DND-41 (cell line): ENCODE measurements around the gene EVC2.
"Not testable (repeated sequence)": the region's sequence is repeated elsewhere in the genome, so short reads cannot be mapped to it uniquely, and the experiment has no call there.

ENCODE experiments used
- ATAC-seq: fragments of 200-7000 bp; cut with Tn5 transposase; 3 replicates; pipeline ENCODE4 v1.9.1; 2021; ENCODE audit warnings: low read depth; ENCODE audit not compliant: insufficient read depth
- DNase-seq: peaks from one replicate; pipeline ENCODE4 v3.0.0-alpha.2; 2020
- H2AFZ ChIP-seq: 2 replicates; pipeline ENCODE4 v1.6.0; 2012; ENCODE audit warnings: low read depth, low read length
- H3K27ac ChIP-seq: 2 replicates; pipeline ENCODE4 v1.5.1; 2012; ENCODE audit warnings: low read length, inconsistent platforms
- H3K27me3 ChIP-seq: fragments of 200-600 bp; sonication (generic); 2 replicates; pipeline ENCODE4 v1.6.0; 2012; ENCODE audit warnings: low read length, mild to moderate bottlenecking, inconsistent platforms; ENCODE audit not compliant: insufficient read depth, poor library complexity
- H3K36me3 ChIP-seq: 2 replicates; pipeline ENCODE4 v1.5.1; 2012; ENCODE audit warnings: low read length, inconsistent platforms; ENCODE audit not compliant: insufficient read depth
- H3K4me1 ChIP-seq: 2 replicates; pipeline ENCODE4 v1.5.1; 2012; ENCODE audit warnings: mild to moderate bottlenecking, low read length; ENCODE audit not compliant: insufficient read depth
- H3K4me2 ChIP-seq: 2 replicates; pipeline ENCODE4 v1.6.0; 2012; ENCODE audit warnings: mild to moderate bottlenecking, moderate library complexity, low read length, inconsistent platforms; ENCODE audit not compliant: insufficient read depth
- H3K4me3 ChIP-seq, 2 experiments: fragments of 200-600 bp in 1 of 2; shearing (Covaris generic) in 1 of 2; 2 replicates each; pipeline ENCODE4 v1.5.1; 2012 to 2016; ENCODE audit warnings: inconsistent platforms in 2 of 2, low read length in 2 of 2, mild to moderate bottlenecking in 2 of 2, low read depth in 1 of 2, moderate library complexity in 1 of 2
- H3K79me2 ChIP-seq: 2 replicates; pipeline ENCODE4 v1.6.0; 2012; ENCODE audit warnings: low read length, inconsistent platforms; ENCODE audit not compliant: insufficient read depth
- H3K9ac ChIP-seq: 2 replicates; pipeline ENCODE4 v1.6.0; 2012; ENCODE audit warnings: low read depth, mild to moderate bottlenecking, inconsistent platforms, low read length, moderate library complexity
- H3K9me3 ChIP-seq: 2 replicates; pipeline ENCODE4 v1.5.1; 2012; ENCODE audit warnings: low read length, moderate library complexity, mild to moderate bottlenecking, inconsistent platforms; ENCODE audit not compliant: insufficient read depth, severe bottlenecking
- H4K20me1 ChIP-seq: 2 replicates; pipeline ENCODE4 v1.6.0; 2012; ENCODE audit warnings: low read length; ENCODE audit not compliant: insufficient read depth
- EZH2 ChIP-seq: IDR thresholded peaks from 3 replicates; pipeline ENCODE4 v1.6.1; 2012; ENCODE audit warnings: borderline replicate concordance, low read depth, mild to moderate bottlenecking, moderate library complexity, low read length, inconsistent platforms; ENCODE audit not compliant: severe bottlenecking
- TF ChIP-seq, protein P1 (sequence below): IDR thresholded peaks from 2 replicates; pipeline ENCODE4 v1.5.1; 2012; ENCODE audit warnings: borderline replicate concordance, low read length, moderate library complexity, mild to moderate bottlenecking; ENCODE audit not compliant: poor library complexity, severe bottlenecking; ENCODE audit errors: extremely low read depth

Gene EVC2

DNA sequence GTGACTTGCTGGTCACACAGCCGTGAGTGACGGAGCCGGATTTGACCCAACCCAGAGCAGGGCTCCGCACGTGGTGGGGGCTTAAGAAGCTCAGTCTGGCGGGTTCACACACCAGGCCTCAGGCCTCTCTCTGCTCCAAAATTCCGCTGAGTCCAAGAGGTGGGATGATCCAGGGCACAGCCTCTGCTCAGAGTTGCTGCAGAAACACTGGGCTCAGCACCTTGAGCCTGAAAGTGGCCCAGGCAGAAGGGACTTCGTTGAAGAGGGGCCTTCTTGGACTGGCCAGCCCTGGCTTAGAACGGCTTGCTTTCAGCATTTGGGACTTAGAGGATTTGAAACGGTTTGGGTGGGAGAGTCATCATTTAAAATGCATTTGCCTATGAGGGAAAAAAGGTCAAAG, 23.8 kb upstream of the EVC2 start:
- Histone ChIP-seq H3K9ac (no peak overlapping the region), H3K27ac (no peak overlapping the region), H2AFZ (no peak overlapping the region), H3K36me3 (no peaks in the 10 kb centered on the region), H4K20me1 (no peaks in the 10 kb centered on the region), H3K27me3 (no peaks in the 10 kb centered on the region), H3K9me3 (no peaks in the 10 kb centered on the region), H3K79me2 (no peaks in the 10 kb centered on the region), H3K4me2 (no peak overlapping the region), H3K4me1 (no peaks in the 10 kb centered on the region), H3K4me3 (no peak overlapping the region)
- TF ChIP-seq, protein P1, sequence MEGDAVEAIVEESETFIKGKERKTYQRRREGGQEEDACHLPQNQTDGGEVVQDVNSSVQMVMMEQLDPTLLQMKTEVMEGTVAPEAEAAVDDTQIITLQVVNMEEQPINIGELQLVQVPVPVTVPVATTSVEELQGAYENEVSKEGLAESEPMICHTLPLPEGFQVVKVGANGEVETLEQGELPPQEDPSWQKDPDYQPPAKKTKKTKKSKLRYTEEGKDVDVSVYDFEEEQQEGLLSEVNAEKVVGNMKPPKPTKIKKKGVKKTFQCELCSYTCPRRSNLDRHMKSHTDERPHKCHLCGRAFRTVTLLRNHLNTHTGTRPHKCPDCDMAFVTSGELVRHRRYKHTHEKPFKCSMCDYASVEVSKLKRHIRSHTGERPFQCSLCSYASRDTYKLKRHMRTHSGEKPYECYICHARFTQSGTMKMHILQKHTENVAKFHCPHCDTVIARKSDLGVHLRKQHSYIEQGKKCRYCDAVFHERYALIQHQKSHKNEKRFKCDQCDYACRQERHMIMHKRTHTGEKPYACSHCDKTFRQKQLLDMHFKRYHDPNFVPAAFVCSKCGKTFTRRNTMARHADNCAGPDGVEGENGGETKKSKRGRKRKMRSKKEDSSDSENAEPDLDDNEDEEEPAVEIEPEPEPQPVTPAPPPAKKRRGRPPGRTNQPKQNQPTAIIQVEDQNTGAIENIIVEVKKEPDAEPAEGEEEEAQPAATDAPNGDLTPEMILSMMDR: no peak
- no peak for TF ChIP-seq EZH2
- ATAC-seq: no peak
- DNase-seq: no peak

DNA sequence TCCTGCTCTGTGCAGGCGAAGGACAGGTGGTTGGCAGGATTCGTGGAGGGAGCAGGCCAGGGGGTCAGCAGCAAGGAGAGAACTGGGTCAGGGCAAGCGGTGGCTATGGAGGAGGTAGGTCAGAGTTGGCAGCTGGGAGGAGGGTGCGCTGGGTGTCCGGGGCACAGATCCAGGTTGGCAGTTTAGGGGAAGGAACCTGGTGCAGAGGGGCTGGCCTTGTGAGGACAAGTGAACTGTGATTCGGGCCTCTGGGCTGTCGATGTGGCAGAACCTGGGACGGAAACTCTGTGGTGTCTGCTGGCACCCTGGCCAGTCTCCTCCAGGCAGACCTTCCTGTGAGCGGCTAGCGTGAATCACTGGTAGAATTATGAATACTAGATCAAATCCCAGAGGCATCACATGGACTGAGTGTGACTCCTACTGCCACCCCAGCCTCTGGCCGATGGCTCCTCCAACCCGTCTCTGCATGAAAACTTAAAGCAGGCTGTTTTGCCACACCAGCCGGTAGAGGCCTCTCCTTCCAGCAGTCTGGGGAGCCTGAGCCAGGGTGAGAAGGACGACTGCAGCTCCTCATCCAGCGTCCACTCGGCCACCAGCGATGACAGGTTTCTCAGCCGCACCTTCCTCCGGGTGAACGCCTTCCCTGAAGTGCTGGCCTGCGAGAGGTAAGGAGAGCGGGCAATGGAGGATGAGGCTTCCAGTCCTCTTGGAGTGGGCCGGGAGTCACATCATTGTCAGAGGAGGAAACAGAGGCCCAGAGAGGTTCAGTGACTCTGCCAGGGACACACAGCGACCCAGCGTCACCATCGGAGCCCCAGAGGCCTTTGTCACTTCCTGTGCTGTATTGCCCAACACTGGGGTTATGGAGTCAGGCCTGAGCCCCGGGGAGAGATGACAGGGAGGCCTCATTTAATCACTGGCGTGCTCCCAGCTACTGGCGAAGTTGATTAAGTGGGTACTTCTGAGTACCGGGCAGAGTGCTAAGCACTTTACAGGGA, 22.9 kb upstream of the EVC2 start:
- TF ChIP-seq, protein P1: no peak
- no peak for TF ChIP-seq EZH2
- Histone ChIP-seq H3K27ac (no peak overlapping the region), H3K4me3 (no peak overlapping the region), H3K4me1 (no peaks in the 10 kb centered on the region), H3K4me2 (no peak overlapping the region), H3K9me3 (no peaks in the 10 kb centered on the region), H3K79me2 (no peaks in the 10 kb centered on the region), H4K20me1 (no peaks in the 10 kb centered on the region), H3K9ac (no peak overlapping the region), H3K36me3 (no peaks in the 10 kb centered on the region), H2AFZ (no peak overlapping the region), H3K27me3 (no peaks in the 10 kb centered on the region)
- no peak for ATAC-seq
- no peak for DNase-seq

DNA sequence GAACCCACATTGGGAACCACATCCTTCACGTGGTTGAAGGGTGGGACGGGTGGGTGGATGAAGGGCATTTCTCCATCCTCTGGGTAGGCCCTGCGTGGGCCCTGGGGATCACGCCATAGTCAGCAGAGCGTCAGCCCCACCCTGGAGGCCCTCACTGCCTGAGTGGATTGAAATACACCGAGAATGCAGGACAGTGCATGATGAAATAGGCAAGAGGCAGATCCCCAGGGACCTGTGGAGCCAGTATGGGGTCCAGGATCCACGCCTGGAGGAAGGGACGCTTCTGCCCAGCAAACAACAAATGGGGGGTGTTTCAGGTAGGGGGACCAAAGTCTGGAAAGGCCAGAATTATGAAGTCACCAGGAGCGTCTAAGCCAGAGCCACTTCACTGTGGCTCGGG, 22.1 kb upstream of the EVC2 start:
- no peak for ATAC-seq
- Histone ChIP-seq H4K20me1 (no peaks in the 10 kb centered on the region), H2AFZ (no peak overlapping the region), H3K27me3 (no peaks in the 10 kb centered on the region), H3K4me3 (no peak overlapping the region), H3K4me2 (no peak overlapping the region), H3K27ac (no peak overlapping the region), H3K36me3 (no peaks in the 10 kb centered on the region), H3K9ac (no peak overlapping the region), H3K9me3 (no peaks in the 10 kb centered on the region), H3K4me1 (no peaks in the 10 kb centered on the region), H3K79me2 (no peaks in the 10 kb centered on the region)
- TF ChIP-seq, protein P1: no peak
- no peak for TF ChIP-seq EZH2
- DNase-seq: no peak

DNA sequence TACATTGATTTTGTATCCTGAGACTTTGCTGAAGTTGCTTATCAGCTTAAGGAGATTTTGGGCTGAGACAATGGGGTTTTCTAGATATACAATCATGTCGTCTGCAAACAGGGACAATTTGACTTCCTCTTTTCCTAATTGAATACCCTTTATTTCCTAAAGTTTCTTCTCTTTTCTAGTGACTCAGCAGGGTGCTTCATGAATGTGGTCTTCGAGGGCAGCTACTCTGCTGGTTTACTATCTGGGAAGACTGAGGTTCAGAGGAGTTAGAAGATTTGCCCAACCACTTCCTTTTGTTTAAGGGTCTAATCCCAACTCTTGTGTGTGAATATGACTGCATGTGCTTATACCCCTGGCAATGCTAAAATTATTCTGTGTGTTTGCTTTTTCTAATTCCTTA, 20.1 kb upstream of the EVC2 start:
- not testable (repeated sequence) for H3K79me2 ChIP-seq, H3K4me1 ChIP-seq, DNase-seq, H3K4me3 ChIP-seq, H3K4me2 ChIP-seq, ATAC-seq, H3K27me3 ChIP-seq, H3K27ac ChIP-seq, H3K9ac ChIP-seq, H3K36me3 ChIP-seq, H2AFZ ChIP-seq, H3K9me3 ChIP-seq, H4K20me1 ChIP-seq
